Left lung (tissue), 10 donors: Measurements from ENCODE around the gene SUCLG1. TPM values are rescaled to one million over a fixed set of nuclear protein-coding genes. Genes with fewer than 3 reads are reported as not detected.

ENCODE experiments used
- ATAC-seq: fragments of 200-7000 bp; cut with Tn5 transposase; one replicate; pipeline ENCODE4 v1.9.1; 2020; ENCODE audit warnings: moderate library complexity
- DNase-seq, 4 donors: peaks; one replicate each; pipeline ENCODE4 v3.0.0-alpha.2; 2013 to 2020
- H3K27ac ChIP-seq, 2 donors: fragments of 200-600 bp; sonication (generic) in 1 of 2; one replicate each; pipeline versions ENCODE4 v1.5.0 to v1.8.0; 2020 to 2021
- H3K27me3 ChIP-seq, 2 donors: fragments of 200-600 bp; sonication (generic) in 1 of 2; one replicate each; pipeline versions ENCODE4 v1.5.0 to v1.8.0; 2020 to 2021
- H3K36me3 ChIP-seq, 2 donors: fragments of 200-600 bp; sonication (generic) in 1 of 2; one replicate each; pipeline versions ENCODE4 v1.5.0 to v1.8.0; 2020 to 2021
- H3K4me1 ChIP-seq, 2 donors: fragments of 200-600 bp; one replicate each; pipeline ENCODE4 v1.8.0; 2021
- H3K4me3 ChIP-seq, 2 donors: fragments of 200-600 bp; sonication (generic) in 1 of 2; one replicate each; pipeline versions ENCODE4 v1.5.0 to v1.8.0; 2020 to 2021; ENCODE audit warnings: mild to moderate bottlenecking in 1 of 2
- H3K9me3 ChIP-seq, 2 donors: fragments of 200-600 bp; sonication (generic) in 1 of 2; one replicate each; pipeline versions ENCODE4 v1.5.0 to v1.8.0; 2020 to 2021
- intact Hi-C, 2 donors: fragments of 100-400 bp; cut with DNase I; formaldehyde crosslinking; loops; one replicate each; pipeline versions ENCODE4 v1.11.2 to v1.14.2; 2022
- polyA plus RNA-seq, 6 donors: library from polyadenylated mRNA; unstranded; fragments of 120-200 nt; gene quantifications; one replicate each; pipeline ENCODE4 v1.2.1, GENCODE V29; 2013; ENCODE audit not compliant: insufficient read length in 6 of 6
- total RNA-seq, 2 donors: library from RNA; stranded (reverse); fragmentation: NEBNext Ultra II Directional; extraction: Animal tissue kit (Norgen Biotek cat#: 25700); gene quantifications; one replicate each; pipeline ENCODE4 v1.2.1, GENCODE V29; 2021
- TF ChIP-seq, protein P1 (sequence below), 2 donors: fragments of 200-600 bp; sonication (generic) in 1 of 2; IDR thresholded peaks; one replicate each; pipeline versions ENCODE4 v1.5.0 to v1.8.0; 2021; ENCODE audit warnings: antibody characterized with exemption in 2 of 2
- donor health status: DM: no; HTN: yes; CAD: no.
- donor health status: DM: no; HTN: no; CAD: no.

SUCLG1 gene
- total and polyA plus RNA-seq, 8 donors = 62.2 to 126 (median 113) TPM

DNA sequence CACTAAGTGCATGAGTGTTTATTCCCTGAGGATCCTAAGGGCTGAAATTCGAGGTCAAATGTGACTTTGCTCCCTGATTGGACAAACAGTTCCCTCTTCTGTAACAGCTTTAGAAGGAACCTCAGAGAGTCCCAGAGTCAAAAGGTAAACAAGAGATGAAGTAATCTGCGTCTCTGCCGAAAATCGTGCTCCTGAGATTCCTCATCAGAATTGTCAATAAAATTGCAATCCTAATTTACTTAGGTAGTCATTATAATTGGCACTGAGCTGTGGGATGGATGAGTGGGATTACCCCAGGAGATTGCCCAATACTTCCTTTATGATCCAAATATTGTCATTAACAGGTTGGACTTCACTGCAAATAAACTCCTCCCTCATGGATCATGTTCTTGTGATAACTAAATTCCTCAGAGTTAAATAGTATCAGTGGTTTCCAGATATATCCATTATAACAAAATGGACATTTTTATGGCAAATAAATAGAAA is 907 bp upstream of the SUCLG1 start:
- ATAC-seq = peak; percentile 14
- H3K27ac ChIP-seq = peak overlapping the region in 1 of 2 donors; percentile 89
- peaks cover 11 to 36% of the 10 kb centered on the region in 2 donors for H3K4me1 ChIP-seq
- TF ChIP-seq, protein P1, sequence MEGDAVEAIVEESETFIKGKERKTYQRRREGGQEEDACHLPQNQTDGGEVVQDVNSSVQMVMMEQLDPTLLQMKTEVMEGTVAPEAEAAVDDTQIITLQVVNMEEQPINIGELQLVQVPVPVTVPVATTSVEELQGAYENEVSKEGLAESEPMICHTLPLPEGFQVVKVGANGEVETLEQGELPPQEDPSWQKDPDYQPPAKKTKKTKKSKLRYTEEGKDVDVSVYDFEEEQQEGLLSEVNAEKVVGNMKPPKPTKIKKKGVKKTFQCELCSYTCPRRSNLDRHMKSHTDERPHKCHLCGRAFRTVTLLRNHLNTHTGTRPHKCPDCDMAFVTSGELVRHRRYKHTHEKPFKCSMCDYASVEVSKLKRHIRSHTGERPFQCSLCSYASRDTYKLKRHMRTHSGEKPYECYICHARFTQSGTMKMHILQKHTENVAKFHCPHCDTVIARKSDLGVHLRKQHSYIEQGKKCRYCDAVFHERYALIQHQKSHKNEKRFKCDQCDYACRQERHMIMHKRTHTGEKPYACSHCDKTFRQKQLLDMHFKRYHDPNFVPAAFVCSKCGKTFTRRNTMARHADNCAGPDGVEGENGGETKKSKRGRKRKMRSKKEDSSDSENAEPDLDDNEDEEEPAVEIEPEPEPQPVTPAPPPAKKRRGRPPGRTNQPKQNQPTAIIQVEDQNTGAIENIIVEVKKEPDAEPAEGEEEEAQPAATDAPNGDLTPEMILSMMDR (IDR thresholded peaks at IDR 0.05) = no peak
- intact Hi-C loops = no loop called here
- H3K27me3 ChIP-seq = no peaks in the 10 kb centered on the region
- H3K36me3 ChIP-seq = no peaks in the 10 kb centered on the region
- no peaks in the 10 kb centered on the region for H3K9me3 ChIP-seq
- H3K4me3 ChIP-seq = peak overlapping the region; percentile 83 to 99
- DNase-seq = no peak

DNA sequence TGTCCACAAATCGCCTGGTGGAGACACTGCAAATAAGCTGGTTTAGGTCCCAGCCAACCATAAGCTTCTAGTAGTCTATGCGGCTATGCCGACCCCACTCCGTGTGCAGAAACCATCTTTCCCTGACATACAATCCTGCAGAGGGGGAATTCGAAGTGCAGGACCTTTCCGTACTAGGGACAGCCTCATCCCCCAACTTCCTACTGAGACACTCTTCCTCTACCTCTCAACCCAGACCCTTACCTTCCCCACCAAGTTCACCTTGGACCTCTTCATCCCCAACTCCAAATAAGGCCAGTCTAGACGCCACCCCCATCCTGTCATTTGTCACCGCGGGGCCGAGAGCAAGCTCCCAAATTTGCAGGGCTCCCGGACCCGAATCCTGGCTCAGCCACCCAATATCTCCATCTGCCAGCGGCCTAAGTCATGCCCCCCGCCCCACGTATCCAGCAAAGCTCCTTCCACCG is 496 bp downstream of the SUCLG1 start:
- TF ChIP-seq, protein P1 (IDR thresholded peaks at IDR 0.05) = no peak
- peak overlapping the region; percentile 88 to 89 for H3K27ac ChIP-seq
- intact Hi-C loops = no loop called here

DNA sequence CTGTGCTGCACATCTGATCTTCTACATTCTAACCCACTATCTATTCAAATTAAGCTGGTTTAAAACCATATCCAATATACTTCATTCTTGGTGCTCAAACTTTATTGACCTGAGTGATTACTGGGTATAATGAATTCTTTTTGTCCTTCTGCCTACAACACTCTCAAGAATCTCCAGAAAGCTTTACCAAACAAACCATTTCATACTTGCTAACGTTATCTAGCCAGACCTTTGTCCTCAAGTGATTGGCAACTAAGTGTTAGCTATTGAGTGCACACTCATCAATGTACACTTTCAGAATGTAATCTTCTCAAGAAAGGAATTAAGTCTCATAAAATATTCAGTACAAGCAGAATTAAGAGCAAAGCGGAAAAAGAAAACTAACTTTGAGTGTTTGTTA is 1.4 kb downstream of the SUCLG1 start:
- DNase-seq (no peak), ATAC-seq (no peak)
- Histone ChIP-seq H3K27ac (no peak overlapping the region), H3K4me1 (peaks cover 11 to 38% of the 10 kb centered on the region in 2 donors), H3K27me3 (no peaks in the 10 kb centered on the region), H3K4me3 (peak overlapping the region in 1 of 2 donors; percentile 83), H3K36me3 (no peaks in the 10 kb centered on the region), H3K9me3 (no peaks in the 10 kb centered on the region)
- TF ChIP-seq, protein P1 (IDR thresholded peaks at IDR 0.05) = no peak
- intact Hi-C loops = no loop called here

More for the DNA sequence above, 496 bp downstream of the SUCLG1 start:
- peaks cover 11 to 38% of the 10 kb centered on the region in 2 donors for H3K4me1 ChIP-seq
- peak overlapping the region; percentile 83 to 99 for H3K4me3 ChIP-seq
- H3K9me3 ChIP-seq = no peaks in the 10 kb centered on the region
- no peaks in the 10 kb centered on the region for H3K27me3 ChIP-seq
- ATAC-seq = peak; percentile 36
- H3K36me3 ChIP-seq = no peaks in the 10 kb centered on the region
- DNase-seq = peak in 1 of 4 donors; percentile 29

DNA sequence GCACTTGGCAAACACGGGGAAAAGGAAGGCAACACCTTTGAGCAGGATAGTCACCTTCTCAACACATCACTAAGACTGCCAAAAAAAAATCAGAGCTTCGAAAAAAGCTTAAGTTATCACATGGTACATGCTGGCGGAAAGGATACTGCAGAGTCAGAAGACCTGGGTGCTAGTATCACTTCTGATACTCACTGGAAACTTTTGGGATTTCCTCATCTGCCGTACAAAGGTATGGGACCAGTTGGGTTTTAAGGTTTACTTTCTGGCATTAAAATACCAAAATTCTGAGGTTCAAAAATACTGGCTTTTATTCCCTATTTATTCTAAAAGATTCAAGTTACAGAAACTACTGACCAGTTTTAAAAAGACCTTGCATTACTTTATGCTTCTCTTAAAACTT is 2.9 kb downstream of the SUCLG1 start:
- ATAC-seq (no peak), DNase-seq (no peak)
- no peak overlapping the region for H3K27ac ChIP-seq
- H3K27me3 ChIP-seq = no peaks in the 10 kb centered on the region
- TF ChIP-seq, protein P1 (IDR thresholded peaks at IDR 0.05) = no peak
- intact Hi-C loops = no loop called here
- no peak overlapping the region for H3K4me3 ChIP-seq
- H3K9me3 ChIP-seq = no peaks in the 10 kb centered on the region
- H3K4me1 ChIP-seq = peaks cover 11 to 39% of the 10 kb centered on the region in 2 donors
- H3K36me3 ChIP-seq = no peaks in the 10 kb centered on the region

DNA sequence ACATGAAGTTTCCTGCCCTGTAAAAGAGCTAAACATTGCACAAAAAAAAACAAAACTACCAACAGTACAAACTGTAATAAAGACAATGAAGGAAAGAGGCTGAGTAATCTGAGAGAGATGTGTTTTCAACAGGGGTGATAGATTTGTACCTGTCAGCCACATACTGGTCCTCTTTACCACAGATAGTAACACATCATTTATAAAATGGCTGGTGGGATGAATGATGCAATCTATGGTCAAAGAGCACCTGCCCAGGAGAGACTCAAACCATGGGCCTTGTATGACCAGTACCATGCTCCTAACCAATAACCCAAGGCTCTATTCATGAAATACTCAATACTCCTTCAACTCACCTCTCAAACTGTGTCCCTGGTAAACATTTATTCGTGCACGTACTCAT is 4.5 kb downstream of the SUCLG1 start:
- no peak for ATAC-seq
- no peak for DNase-seq
- TF ChIP-seq, protein P1 (IDR thresholded peaks at IDR 0.05) = no peak

More for the DNA sequence above, 4.5 kb downstream of the SUCLG1 start:
- no peaks in the 10 kb centered on the region for H3K36me3 ChIP-seq
- H3K4me3 ChIP-seq = no peak overlapping the region
- H3K27me3 ChIP-seq = no peaks in the 10 kb centered on the region
- peaks cover 21 to 42% of the 10 kb centered on the region in 2 donors for H3K4me1 ChIP-seq
- H3K9me3 ChIP-seq = no peaks in the 10 kb centered on the region
- no peak overlapping the region for H3K27ac ChIP-seq
- intact Hi-C loops = no loop called here
